Small intestine (tissue), 4 donors: ENCODE results near the gene CFAP97D1. TPM values are rescaled to one million over a fixed set of nuclear protein-coding genes. Genes with fewer than 3 reads are reported as not detected.

Experiments used
- polyA plus RNA-seq, 4 donors: library from polyadenylated mRNA; stranded (reverse) in 3 of 4; unstranded in 1 of 4; fragments of 200-250 nt in 3 of 4; fragments of 120-200 nt in 1 of 4; gene quantifications; one replicate each; pipeline versions ENCODE4 v1.2.1 to v1.2.3, GENCODE V29; 2013
- donor health status: healthy with polysubstance abuse.
- donor health status: Bipolar disorder and iron deficiency.
- donor health status: healthy.

The CFAP97D1 gene
- polyA plus RNA-seq, 4 donors, result 0.03 TPM; not detected in 3

Other genes starting within 250 kb of the CFAP97D1 start
- gene ETV4, start 234.1 kb upstream of the CFAP97D1 start, polyA plus RNA-seq, result 10 to 100 TPM in 1 of 4 donors, 1 to 10 TPM in 3; 1.3 to 16.4 (median 4.5) TPM
- gene MEOX1, start 118.5 kb upstream of the CFAP97D1 start, polyA plus RNA-seq, result 1 to 10 TPM in 2 of 4 donors, not detected in 2; 2.6 to 7.1 TPM
- under 1 TPM in 1 of 4 donors, not detected in 3; 0.04 TPM for gene SOST, start 21.6 kb upstream of the CFAP97D1 start, polyA plus RNA-seq
- gene DUSP3, start 1.5 kb upstream of the CFAP97D1 start, polyA plus RNA-seq, result 10 to 100 TPM; 31.1 to 88.6 (median 72.2) TPM
- gene MPP3, start 52.7 kb downstream of the CFAP97D1 start, polyA plus RNA-seq, result 1 to 10 TPM; 1.2 to 5.4 (median 2.6) TPM
- gene CD300LG, start 66.7 kb downstream of the CFAP97D1 start, polyA plus RNA-seq, result 1 to 10 TPM in 1 of 4 donors, under 1 TPM in 2, not detected in 1; 0.30 to 2.0 (median 0.81) TPM
- 1 to 10 TPM in 2 of 4 donors, under 1 TPM in 1, not detected in 1; 0.27 to 1.8 (median 1.1) TPM for gene MPP2, start 127.1 kb downstream of the CFAP97D1 start, polyA plus RNA-seq
- 1 to 10 TPM in 1 of 4 donors, not detected in 3; 5.5 TPM for gene PPY, start 162.0 kb downstream of the CFAP97D1 start, polyA plus RNA-seq
- gene PYY, start 173.5 kb downstream of the CFAP97D1 start, polyA plus RNA-seq, result 100 to 1,000 TPM in 1 of 4 donors, 10 to 100 TPM in 1, 1 to 10 TPM in 1, not detected in 1; 1.8 to 192 (median 10.5) TPM
- 10 to 100 TPM; 16.8 to 58.6 (median 50.6) TPM for gene NAGS, start 224.2 kb downstream of the CFAP97D1 start, polyA plus RNA-seq
- gene TMEM101, start 234.5 kb downstream of the CFAP97D1 start, polyA plus RNA-seq, result 10 to 100 TPM; 11.3 to 47.5 (median 27.7) TPM